CD4-positive, alpha-beta T cell treated with Interleukin-2 at 100 ng/mL for 4 hours (primary cell): ENCODE measurements around the gene ZNF837.

Source experiments
- DNase-seq: peaks from one replicate; pipeline ENCODE4 v3.0.0-alpha.2; 2020; ENCODE audit warnings: low spot score

Gene ZNF837

DNA sequence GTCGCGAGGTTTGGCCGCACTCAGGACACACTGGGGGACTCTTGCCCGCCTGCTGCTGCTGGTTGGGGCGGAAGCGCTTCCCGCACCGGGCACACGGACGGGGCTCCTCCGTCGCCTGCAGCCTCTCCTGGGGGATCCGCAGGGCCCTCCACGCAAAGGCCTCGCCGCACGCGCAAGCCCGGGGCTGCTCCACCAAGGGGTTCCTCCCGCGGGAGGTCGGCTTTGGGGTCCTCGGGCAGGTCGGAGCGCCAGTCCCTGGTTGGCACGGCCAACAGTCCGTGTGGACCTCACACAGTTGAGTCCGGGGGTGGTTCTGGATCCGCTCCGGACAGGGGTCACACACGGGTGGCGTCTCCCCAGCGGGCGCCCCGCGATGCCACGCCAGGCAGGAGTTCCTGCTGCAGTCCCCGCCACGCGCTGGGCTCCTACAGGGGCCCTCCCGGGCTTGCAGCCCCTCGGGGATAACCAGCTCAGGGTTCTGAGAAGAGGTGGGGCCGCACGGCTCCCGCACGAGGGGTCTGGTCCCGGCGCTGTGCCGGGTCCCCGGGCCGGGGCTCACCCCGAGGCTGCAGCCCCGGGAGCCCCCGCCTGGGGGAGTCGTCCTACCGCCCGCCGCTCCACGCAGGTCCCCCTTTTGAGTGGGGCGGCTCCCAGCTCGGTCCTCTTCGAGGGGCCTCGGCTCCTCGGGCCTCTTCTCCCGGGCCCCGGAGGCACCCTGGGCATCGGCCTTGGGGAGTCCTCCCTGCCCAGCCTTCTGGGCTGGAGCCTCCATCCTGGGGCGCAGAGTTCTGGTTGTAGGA is 12.1 kb downstream of the ZNF837 start:
- no peak for DNase-seq

DNA sequence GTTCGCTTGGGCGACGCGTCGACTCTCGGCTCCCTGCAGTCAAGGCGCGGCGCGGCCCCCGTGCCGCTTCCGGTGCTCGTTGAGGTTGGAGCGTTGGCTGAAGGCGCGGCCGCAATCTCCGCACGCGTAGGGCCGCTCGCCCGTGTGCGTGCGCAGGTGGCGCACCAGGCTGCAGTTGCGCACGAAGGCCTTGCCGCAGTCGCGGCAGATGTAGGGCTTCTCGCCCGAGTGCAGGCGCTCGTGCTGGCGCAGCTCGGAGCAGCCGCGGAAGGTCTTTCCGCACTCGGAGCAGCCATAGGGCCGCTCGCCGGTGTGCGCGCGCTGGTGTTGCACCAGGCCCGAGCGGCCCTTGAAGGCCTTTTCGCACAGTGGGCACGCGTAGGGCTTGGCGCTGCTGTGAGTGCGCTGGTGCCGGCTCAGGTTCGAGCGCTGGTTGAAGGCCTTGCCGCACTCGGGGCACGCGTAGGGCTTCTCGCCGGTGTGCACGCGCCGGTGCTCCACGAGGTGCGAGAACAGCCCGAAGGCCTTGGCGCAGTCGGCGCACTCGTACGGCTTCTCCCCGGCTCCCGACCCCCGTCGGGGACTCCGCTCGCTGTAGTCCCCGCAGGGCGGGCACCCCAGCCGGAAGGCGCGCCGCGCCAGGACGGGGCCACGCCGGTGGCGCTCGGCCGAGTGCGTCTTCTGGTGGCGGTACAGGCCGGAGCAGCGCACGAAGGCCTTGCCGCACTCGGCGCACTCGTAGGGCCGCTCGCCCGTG is 13.0 kb downstream of the ZNF837 start:
- DNase-seq = no peak

DNA sequence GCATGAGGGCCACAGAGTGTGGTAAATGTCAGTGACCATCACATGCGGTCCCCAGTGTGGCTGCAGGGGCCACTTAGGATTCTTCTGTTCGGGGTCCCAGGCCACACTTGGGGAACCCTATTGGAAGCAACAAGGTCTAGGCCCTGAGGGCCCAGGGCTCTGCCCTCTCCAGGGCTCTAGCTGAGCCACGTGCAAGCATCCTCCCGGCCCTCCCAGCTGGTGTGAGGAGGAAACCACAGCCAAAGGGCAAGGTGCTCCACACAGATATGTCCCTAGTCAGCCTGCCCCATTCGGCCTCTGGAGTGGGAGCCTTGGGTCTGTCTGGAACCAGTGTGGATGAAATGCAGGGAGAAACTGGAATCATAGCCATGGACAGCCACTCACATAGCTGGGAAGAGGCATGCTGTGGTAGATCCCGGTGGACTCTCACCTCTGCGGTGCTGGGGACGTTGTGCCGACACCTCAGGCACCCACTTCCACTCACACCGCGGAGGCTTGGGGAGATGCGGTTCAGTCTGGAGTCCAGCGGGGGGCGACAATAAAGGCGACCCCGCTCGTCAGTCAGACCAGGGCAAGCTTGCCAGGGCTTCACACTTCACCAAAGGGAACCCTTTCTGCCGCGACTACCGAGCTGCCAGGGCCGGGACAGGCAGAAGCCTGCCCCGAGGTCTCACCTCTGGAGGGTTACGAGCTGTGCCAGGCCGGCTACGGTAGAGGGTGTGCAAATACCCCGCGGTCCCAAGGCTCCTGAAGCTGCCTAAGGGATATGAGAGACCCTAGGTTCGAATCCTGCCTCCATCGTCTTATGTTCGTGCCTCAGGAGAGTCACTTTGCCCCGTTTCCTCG is 14.0 kb downstream of the ZNF837 start:
- DNase-seq = no peak

DNA sequence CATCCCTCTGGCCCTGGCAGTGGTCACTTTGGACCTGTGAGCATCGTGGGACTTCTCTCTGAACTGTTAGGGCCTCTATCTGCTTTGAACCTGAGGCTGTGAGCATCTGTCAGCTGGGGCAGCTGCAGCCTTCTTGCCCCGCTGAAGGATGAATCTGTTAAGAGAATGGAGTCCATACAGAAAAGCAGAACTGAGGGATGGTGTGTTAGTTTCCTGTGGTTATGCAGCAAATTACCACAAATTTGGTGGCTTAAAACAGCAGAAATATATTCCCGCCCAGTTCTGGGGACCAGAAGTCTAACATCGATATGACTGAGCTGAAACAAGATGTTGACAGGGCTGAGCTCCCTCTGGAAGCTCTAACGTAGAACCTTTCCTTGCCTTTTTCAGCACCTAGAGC is 16.7 kb downstream of the ZNF837 start:
- DNase-seq = no peak

DNA sequence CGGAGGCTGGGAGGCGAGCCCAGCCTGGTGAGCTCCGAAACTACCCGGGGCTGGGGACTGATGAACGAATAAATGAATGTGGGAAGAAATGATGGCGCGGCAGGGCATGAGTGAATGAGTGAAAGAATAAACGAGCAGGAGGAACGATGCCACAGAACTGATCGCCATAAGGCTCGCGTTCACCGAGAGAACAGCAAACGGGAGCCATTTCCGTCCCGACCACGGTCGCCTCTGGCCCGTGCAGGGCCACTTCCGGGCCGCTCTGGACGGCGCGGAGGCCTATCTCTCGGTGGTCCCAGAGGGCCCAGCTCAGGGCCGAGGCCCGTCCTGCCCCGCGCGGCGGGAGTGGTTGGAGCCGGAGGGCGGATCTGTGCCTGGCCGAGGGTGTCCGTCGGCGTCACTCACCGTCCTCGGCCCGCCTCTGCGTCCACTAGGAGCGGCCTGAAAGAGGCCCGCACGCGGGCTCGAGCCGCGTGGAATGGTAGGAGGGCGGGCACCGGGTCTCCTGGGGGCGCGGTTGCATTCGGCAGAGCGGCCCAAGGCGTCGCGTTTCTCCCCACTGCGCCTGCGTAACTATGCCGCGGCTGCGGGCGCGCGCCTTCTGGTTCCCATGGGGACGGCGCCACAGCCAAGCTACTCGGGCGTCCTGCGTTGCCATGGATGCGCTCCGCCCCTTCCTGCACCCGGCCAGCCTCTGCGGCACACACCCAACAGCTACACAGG is 18.4 kb downstream of the ZNF837 start, which contains the start of gene ZNF497:
ZNF497 (minus strand) TSS at position 480 of the 723 bp plus-strand sequence. CDS start 5,116 bp downstream, outside the sequence.
- peak; percentile 98 for DNase-seq

DNA sequence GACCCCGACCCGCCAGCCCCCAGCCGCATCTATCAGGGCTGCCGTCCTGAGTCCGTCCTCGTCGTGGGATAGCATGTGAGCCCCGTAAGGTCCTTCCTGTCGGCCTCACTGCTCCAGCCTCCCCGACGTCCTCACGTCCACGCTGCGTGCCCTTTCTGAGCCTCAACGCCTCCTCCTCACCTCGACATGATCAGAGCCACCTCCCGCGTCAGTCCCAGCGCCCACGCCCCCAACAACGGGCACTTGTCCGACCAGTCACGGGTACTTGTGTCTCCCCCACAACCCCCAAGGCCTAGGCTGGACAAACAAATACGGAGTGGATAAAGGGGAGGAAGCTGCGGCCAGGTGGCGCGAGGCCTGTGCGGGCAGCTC is 18.9 kb downstream of the ZNF837 start:
- peak; percentile 24 for DNase-seq

DNA sequence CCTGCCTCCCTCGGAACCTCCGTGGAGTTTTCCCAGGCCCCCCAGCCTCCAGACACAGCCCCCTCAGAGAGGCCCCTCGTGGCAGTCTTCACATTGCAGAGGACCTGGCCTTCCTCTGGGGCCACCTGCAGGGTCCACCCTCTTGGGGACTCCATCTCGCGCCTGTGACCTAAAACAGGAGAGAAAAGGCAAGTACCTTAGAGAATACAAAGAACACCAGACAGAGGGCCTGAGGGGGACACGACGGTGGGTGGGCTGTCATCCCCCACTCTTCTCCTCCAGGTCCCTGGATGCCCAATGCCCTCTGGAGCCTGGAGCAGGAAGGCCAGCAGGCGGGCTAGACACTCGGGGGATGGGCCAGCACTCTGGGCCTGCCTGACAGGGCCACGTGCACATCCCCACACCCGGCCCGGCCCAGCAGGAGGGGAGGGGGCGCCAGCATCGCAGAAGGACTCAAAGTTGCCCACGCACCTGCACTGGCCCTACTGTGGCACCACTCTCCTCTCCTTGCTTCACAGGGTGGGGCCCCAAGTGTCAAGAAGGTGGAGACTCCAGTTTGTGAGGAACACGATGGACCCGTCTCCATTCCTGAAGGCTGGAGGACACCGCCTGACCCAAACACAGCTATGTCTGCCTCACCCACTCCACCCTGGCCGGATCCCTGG is 23.2 kb downstream of the ZNF837 start:
- no peak for DNase-seq

DNA sequence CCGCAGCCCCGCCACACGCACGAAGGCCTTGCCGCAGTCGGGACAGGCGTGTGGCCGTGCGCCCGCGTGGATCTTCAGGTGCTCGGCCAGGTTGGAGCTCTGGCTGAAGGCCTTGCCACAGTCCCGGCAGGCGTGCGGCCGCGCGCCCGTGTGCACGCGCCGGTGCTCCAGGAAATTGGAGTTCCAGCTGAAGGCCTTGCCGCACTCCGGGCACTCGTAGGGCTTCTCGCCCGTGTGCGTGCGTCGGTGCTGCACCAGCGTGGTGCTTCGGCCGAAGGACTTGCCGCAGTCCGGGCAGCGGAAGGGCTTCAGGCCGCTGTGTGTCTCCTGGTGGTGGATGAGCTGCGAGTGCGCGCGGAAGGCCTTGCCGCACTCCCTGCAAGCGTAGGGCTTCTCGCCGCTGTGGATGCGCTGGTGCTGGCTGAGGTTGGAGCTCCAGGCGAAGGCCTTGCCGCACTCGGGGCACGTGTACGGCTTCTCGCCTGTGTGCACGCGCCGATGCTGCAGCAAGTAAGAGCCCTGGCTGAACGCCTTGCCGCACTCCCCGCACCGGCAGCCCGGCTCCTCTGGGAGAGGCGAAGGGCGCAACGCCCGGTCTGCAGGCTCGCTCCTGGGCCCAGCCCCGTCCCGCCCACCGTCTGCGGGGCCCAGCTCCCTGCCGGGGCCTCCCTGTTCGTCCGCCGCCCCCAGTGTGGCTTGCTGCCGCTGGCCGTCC is 23.9 kb downstream of the ZNF837 start:
- no peak for DNase-seq

DNA sequence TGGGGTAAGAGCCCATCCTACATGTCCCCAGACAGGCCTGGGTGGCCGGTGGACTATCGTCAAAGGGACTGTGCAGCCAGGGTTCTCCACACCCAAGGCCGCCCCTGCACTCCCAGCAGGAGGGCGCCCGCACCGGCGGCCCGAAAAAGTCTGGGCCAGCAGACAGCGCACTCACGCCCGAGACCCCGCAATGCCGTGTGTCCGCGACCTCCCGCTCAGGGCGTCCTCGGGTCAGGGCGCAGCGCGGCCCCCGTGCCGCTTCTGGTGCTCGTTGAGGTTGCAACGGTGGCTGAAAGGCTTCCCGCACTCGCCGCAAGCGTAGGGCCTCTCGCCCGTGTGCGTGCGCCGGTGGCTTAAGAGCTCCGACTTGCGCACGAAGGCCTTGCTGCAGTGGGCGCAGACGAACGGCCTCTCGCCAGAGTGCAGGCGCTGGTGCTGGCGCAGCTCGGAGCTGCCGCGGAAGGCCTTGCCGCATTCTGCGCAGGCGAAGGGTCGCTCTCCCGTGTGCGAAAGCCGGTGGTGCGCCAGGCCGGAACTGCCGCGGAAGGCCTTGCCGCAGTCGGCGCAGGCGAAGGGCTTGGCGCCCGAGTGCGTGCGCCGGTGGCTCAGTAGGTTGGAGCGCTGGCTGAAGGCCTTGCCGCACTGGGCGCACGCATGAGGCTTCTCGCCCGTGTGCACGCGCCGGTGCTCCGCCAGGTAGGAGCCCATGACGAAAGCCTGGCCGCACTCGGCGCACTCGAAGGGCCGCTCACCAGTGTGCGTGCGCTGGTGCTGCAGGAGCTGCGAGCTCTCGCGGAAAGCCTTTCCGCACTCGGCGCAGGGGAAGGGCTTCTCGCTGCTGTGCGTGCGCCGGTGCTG is 24.7 kb downstream of the ZNF837 start:
- peak; percentile 23 for DNase-seq

DNA sequence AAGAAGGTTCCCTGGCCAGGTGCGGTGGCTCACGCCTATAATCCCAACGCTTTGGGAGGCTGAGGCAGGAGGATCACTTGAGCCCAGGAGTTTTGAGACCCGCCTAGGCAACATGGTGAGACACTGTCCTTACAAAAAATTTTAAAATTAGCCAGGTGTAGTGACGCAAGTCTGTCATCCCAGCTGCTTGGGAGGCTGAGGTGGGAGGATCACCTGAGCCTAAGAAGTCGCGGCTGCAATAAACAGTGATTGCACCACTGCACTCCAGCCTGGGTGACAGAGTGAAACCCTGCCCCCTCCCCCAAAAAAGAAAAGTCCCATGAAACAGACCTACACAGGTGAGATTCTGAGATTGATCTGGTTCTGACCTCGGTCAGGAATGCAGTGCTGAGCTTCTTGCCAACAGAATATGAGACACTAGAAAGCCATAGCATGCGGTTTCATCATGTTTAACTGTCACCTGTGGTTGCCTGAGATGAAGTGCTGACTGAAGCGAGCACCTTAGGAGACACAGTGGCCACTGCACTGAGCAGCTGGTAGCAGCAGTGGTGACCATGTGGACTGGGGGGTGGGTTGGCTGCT is 25.5 kb downstream of the ZNF837 start:
- no peak for DNase-seq

DNA sequence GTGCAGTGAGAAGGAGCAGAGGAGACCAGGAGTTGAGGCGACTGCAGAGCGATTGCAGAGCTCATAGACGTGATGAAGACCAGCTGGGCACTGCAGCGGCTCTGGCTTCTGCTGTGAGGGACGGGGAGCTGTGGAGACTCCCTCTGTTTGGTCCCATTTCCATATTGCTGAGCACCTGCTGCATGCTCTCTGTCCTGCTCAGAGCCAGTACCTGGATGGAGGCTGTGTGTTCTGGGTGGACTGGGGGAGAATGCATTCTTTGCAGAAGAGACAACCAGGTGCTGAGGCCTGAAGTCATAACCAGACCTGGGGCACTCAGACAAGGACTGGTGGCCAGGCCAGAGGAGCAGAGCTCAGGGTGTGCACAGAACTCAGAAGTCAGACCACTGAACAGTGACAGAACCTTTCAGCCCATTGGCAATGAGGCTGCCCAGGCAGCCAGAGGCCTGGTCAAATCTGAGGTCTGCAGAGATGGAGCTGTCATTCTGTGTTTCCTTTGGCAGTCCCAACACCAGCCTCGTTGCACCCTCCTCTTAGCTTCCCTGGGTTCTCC is 26.3 kb downstream of the ZNF837 start:
- DNase-seq = no peak

DNA sequence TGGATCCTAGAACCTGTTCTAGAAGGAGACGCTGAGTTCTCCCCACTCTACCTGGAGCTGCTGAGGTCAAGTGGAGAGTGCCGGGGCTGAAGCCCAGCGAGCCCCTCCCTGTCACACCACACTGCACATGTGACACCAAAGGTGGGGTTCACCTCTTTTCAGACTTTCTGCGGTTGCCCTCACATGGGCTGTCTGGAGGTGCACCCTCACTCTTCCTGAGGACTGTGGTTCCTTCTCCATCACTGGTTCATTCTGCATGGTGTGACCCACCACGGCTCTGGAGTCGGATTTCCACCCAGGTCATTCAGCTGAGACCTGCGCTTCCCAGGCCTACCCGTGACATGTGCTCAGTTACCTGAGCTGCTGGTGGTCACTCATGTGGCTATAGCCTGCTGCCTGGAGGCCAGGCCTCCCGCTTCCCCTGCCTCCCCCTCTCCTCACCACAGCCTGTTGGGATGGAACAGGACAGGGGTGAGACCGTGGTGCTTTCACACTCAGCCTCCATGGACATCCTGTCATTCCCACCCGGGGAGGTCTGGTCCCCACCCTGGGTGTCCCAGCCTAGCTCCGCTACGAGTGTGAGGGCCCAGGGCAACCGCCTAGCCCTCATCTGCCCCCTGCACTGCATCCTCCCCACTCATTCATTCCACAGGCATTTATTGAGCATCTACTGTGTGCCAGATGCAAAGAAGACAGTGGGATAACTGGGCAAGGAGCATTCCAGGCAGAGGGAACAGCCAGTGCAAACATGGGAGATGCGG is 26.9 kb downstream of the ZNF837 start:
- no peak for DNase-seq

DNA sequence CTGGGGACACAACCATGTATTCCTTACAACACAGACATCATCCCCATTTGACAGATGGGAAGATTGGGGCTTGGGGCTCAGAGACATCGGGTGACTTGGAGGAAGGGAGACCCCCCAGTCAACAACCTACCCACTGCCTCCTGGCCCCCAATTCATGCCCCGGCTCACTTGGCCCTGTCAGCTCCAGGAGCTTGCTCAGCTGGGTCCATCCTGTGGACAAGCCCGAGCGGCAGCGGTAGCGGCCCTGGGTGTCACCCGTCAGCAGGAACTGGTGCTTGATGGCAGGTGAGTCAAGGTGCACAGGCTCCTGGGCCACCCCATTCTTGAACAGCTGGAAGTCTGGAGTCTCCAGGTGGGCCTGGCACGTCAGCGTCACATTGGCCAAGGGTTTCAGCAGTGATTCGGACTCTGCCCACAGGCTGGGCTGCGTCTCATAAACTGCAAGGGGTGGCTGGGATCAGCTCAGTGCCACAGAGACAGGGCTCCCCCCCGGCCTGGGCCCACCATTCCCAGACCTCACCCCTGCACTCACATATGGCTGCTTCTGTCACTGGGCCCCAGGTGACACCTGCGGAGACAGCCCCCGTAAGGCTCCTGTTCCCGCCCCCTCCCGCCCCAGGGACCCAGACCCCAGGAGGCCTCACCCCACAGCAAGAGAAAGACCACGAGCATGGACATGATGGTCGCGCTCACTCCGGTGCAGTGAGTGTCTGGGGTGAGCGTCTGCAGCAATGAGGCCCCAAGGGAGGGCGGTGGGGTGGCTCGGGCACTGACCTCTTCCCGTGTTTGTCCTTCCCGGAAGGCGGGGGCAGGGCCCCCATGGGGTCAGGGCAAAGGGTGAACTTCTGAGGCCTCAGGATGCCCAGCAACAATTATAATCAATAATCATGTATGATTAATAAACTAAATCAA is 27.8 kb downstream of the ZNF837 start, which contains the start of gene A1BG:
A1BG (minus strand) TSS at position 733 of the 912 bp plus-strand sequence; CDS start at position 678, 55 bp downstream.
- DNase-seq = no peak

DNA sequence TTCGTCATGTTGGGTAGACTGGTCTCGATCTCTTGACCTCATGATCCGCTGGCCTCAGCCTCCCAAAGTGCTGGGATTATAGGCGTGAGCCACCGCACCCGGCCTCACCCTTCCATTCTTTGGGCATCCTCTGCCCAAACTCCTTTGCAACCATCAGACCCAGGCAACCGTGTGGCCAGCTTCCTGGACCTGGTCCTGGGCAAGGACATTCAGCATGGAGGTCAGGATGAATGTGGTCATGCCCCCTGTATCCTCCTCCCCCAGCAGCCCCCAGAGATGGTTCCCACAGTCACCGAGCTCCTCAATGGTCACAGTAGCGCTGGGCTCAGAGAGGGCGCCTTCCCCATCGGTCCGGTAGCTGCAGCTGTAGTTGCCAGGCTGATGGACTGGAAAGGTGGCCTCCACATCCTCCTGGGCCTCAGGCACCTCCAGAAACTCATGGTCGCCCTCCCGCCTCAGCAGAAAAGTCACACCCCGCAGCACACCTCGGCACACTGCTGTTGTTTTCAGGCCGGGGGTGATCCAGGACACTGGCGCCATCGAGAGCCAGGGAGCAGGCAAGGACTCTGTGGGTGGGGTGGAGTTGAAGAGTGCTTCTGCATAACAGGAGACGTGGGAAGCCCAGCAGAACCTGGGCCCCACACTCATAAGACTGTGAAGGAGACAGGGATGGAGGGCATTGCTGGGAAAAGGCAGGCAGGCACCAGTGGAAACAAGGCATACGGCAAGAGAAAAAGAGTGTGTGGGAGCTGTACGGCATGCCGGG is 28.7 kb downstream of the ZNF837 start:
- no peak for DNase-seq

DNA sequence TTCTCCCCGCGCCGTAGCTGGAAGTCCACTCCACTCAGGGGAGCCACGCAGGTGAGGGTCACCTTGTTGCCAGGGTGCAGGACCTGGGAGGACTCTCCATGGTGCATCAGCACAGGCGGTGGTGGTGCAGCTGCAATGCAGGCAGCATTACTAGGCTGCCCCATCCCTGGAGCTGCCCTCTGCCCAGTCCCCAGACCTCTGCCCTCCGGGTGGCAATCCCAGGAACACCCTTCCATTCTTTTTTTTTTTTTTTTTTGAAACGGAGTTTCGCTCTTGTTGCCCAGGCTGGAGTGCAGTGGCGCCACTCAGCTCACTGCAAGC is 29.3 kb downstream of the ZNF837 start:
- DNase-seq = no peak

DNA sequence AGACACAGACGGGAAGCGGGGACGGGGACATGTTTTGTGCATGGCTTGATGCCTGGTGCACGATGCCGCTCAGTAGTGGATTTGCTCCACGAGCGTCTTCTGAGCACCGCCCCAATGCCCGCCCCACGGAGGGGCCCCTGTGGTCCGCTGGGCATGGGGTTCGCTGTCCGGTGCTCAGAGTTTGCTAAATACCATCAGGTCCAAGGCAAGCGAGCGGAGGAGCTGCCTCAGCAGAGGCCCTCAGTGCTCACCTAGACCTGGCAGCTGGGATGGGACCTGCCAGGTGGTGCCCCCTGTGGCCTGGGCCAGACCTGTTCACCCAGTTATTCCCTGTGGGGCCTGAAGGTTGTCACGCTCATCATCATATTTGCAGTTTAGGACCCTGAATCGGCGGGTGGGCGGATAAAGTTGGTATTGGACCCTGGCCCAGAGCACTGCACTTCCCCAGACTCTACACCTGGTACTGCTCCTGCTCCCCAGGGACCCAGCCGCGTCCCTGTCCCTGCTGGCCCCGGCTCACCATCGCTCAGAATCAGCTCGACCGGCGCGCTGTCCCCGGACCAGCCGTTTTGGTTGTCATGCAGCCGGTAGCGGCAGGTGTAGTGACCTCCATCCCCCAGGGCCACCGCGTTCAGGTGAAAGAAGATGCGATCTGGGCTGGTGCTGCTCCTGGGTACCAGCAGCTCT is 29.8 kb downstream of the ZNF837 start:
- no peak for DNase-seq
